A673 (cell line): Measurements from ENCODE around the gene ACHE. TPM values are rescaled to one million over a fixed set of nuclear protein-coding genes. Genes with fewer than 3 reads are reported as not detected.

Experiments
- BruUV-seq: library from RNA; stranded (reverse); fragments of 400-500 nt; replicated peaks from 2 replicates; lab custom pipeline; 2021; lab: Mats Ljungman, UMichigan
- CTCF ChIA-PET: fragments of 300-600 bp; sonication (Branson Sonifier 250); formaldehyde crosslinking; loops from one replicate; lab custom pipeline; 2022; ENCODE audit warnings: antibody characterized with exemption; lab: Charles Lee
- POLR2A ChIA-PET: fragments of 300-600 bp; sonication (Branson Sonifier 250); formaldehyde crosslinking; loops from one replicate; lab custom pipeline; 2022; ENCODE audit warnings: antibody characterized with exemption; ENCODE audit not compliant: low non-redundant PET; lab: Charles Lee
- DNase-seq: peaks from one replicate; pipeline ENCODE4 v3.0.0-alpha.2; 2015; ENCODE audit warnings: low spot score
- H3K27ac ChIP-seq: fragments of 200-600 bp; sonication (generic); 2 replicates; pipeline ENCODE4 v1.5.1; 2016; ENCODE audit warnings: mixed run types, low read depth, mild to moderate bottlenecking, mixed read lengths, antibody characterized with exemption, low read length; ENCODE audit not compliant: poor library complexity, severe bottlenecking
- H3K27me3 ChIP-seq: fragments of 200-600 bp; sonication (generic); replicated peaks from 2 replicates; pipeline ENCODE4 v1.6.1; 2017; ENCODE audit warnings: mixed run types, low read depth, mild to moderate bottlenecking, mixed read lengths, antibody characterized with exemption, low read length; ENCODE audit not compliant: insufficient read depth, poor library complexity
- H3K36me3 ChIP-seq: fragments of 200-600 bp; sonication (generic); 2 replicates; pipeline ENCODE4 v1.6.1; 2016; ENCODE audit warnings: mixed run types, mild to moderate bottlenecking, mixed read lengths, antibody characterized with exemption, low read length; ENCODE audit not compliant: insufficient read depth, poor library complexity, severe bottlenecking
- H3K4me1 ChIP-seq: fragments of 200-600 bp; sonication (generic); 2 replicates; pipeline ENCODE4 v1.6.1; 2017; ENCODE audit warnings: mixed run types, mild to moderate bottlenecking, mixed read lengths, antibody characterized with exemption, low read length; ENCODE audit not compliant: insufficient read depth, poor library complexity, severe bottlenecking
- H3K4me3 ChIP-seq: fragments of 200-600 bp; sonication (generic); 2 replicates; pipeline ENCODE4 v1.5.1; 2016; ENCODE audit warnings: low read depth, mixed run types, mild to moderate bottlenecking, mixed read lengths, low read length; ENCODE audit not compliant: poor library complexity, severe bottlenecking
- H3K9me3 ChIP-seq: fragments of 200-600 bp; sonication (generic); 2 replicates; pipeline ENCODE4 v1.6.1; 2016; ENCODE audit warnings: mixed run types, low read depth, mild to moderate bottlenecking, mixed read lengths, antibody characterized with exemption, low read length; ENCODE audit not compliant: poor library complexity, severe bottlenecking
- CTCF ChIP-seq: fragments of 300-800, 200-600 bp; sonication (generic); conservative IDR thresholded peaks from 2 replicates; pipeline ENCODE4 v1.5.1; 2017; ENCODE audit warnings: low read depth, mild to moderate bottlenecking, antibody characterized with exemption, low read length, moderate library complexity, mixed read lengths
- EZH2 ChIP-seq: fragments of 200-600 bp; sonication (generic); IDR thresholded peaks from 2 replicates; pipeline ENCODE4 v1.6.1; 2017; ENCODE audit warnings: borderline replicate concordance, low read depth, mild to moderate bottlenecking, mixed read lengths, antibody characterized with exemption, low read length; ENCODE audit not compliant: poor library complexity, severe bottlenecking
- intact Hi-C: fragments of 100-400 bp; cut with micrococcal nuclease; formaldehyde crosslinking; loops from one replicate; pipeline ENCODE4 v1.10.0; 2022; ENCODE audit not compliant: unreplicated experiment
- total RNA-seq: library from RNA; stranded (reverse); gene quantifications from 2 replicates; pipeline ENCODE4 v1.2.3, GENCODE V29; 2021

Gene ACHE
- total RNA-seq, 1 experiment from 2014 or later = 0.52 TPM

- TF ChIP-seq CTCF (no peak), EZH2 (no peak)
- CTCF ChIA-PET = interaction anchor here (0.5 kb wide), 1 partner anchor 189 kb away, joined by 11 read pairs; no protein-coding TSS in a partner anchor
- H3K27me3 ChIP-seq = no peaks in the 10 kb centered on the region
- H3K36me3 ChIP-seq = peaks cover 54% of the 10 kb centered on the region
- H3K9me3 ChIP-seq = no peaks in the 10 kb centered on the region
- peaks cover 24% of the 10 kb centered on the region for H3K4me1 ChIP-seq
- POLR2A ChIA-PET = interaction anchor here (2.1 kb wide), 1 partner anchor 13 kb away, joined by 4 read pairs; the partner anchor contains the start of gene SRRT
- H3K27ac ChIP-seq = peak overlapping the region; percentile 77
- TSS peak; percentile 64 for BruUV-seq
- H3K4me3 ChIP-seq = peak overlapping the region; percentile 56
- DNase-seq = peak; percentile 24
- intact Hi-C loops = no loop called here
Observed at GRCh38 chr7:100888291-100888987, 7.2 kb downstream of the ACHE start.

GRCh38 chr7:100887516-100888290, 8.0 kb downstream of the ACHE start:
- peak overlapping the region; percentile 56 for H3K4me3 ChIP-seq
- peaks cover 24% of the 10 kb centered on the region for H3K4me1 ChIP-seq
- H3K27ac ChIP-seq = peak overlapping the region; percentile 77
- POLR2A ChIA-PET = interaction anchor here (0.7 to 2.1 kb wide), 2 partner anchors 13 to 182 kb away, joined by 4 to 6 read pairs; partner anchors contain the start of genes POP7 and SRRT
- no peaks in the 10 kb centered on the region for H3K9me3 ChIP-seq
- peaks cover 61% of the 10 kb centered on the region for H3K36me3 ChIP-seq
- TF ChIP-seq CTCF = no peak
- TF ChIP-seq EZH2 = no peak
- TSS peak; percentile 81 for BruUV-seq
- CTCF ChIA-PET = interaction anchor here (0.5 to 1.0 kb wide), 2 partner anchors 172 to 183 kb away, joined by 3 to 4 read pairs; no protein-coding TSS in a partner anchor
- peak; percentile 52 for DNase-seq
- H3K27me3 ChIP-seq = no peaks in the 10 kb centered on the region
- intact Hi-C loops = no loop called here

- intact Hi-C loops = no loop called here
- DNase-seq = no peak
- Histone ChIP-seq H3K9me3 (no peaks in the 10 kb centered on the region), H3K27me3 (no peaks in the 10 kb centered on the region), H3K4me1 (peaks cover 24% of the 10 kb centered on the region), H3K36me3 (peaks cover 68% of the 10 kb centered on the region), H3K27ac (no peak overlapping the region), H3K4me3 (no peak overlapping the region)
- POLR2A ChIA-PET = interaction anchor here (0.6 to 2.1 kb wide), 3 partner anchors 12 to 181 kb away, joined by 3 to 6 read pairs (median 4); partner anchors contain the start of genes POP7 and SRRT
- TF ChIP-seq CTCF (no peak), EZH2 (no peak)
- no TSS peak for BruUV-seq
- CTCF ChIA-PET = interaction anchor here (0.6 to 1.0 kb wide), 2 partner anchors 86 to 182 kb away, joined by 3 to 5 read pairs; no protein-coding TSS in a partner anchor
Observed at GRCh38 chr7:100886936-100887515, 8.7 kb downstream of the ACHE start.
